ENCODE measurements around the gene RPL29.

Gene RPL29

DNA sequence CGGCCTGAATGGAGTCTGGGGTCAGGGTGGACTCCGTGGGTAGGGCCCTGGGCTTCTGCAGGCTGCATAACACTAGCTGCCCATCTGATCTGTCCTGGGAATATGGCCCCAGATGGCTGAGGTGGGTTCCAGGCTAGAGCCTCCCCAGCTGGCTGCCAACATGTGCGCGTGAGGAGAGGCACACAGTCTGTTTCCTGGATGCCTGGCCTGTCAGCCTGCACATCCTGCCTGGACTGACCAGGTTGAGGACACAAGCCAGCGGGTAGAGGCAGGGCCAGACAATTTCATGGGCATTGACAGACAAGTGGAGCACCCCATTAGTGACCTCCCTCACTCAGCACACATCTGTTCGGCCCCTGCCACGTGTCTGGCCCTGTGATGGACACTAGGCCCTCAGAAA, 29.8 kb upstream of the RPL29 start:
- no peak for DNase-seq (ENCODE audit: low read depth in 2 of 2)

DNA sequence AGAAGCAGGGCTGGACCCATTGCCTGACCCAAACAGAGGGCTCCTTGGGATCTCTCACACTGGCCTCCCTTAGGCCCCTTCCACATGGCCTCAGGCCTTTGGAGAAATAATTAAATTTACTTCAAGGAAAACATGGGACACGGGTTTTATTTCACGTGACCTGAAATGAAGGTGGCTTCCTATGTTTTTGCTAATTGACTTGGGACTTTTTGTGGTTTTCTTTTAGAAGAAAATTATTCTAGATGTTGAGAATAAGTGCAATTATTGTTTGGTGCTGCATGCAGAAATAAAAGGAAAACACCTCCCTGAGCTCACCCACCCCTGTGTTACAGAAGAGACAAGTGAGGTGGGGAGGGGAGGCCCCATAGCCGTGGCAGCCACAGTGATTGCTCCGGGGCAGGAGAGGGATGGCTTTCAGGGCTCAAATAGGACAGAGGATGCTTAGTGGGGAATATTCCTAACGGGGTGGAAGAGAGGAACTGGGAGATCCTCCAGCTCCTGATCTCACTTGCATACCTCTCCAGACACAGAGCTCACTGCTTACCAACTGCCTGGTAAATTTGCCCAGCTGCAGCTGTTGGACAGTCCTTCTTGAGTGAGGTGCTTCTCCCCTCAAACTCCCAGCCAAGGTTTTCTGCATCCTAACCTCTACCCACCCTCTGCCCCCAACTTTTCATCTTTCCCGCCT, 29.2 kb upstream of the RPL29 start:
- no peak for DNase-seq (ENCODE audit: low read depth in 2 of 2)

DNA sequence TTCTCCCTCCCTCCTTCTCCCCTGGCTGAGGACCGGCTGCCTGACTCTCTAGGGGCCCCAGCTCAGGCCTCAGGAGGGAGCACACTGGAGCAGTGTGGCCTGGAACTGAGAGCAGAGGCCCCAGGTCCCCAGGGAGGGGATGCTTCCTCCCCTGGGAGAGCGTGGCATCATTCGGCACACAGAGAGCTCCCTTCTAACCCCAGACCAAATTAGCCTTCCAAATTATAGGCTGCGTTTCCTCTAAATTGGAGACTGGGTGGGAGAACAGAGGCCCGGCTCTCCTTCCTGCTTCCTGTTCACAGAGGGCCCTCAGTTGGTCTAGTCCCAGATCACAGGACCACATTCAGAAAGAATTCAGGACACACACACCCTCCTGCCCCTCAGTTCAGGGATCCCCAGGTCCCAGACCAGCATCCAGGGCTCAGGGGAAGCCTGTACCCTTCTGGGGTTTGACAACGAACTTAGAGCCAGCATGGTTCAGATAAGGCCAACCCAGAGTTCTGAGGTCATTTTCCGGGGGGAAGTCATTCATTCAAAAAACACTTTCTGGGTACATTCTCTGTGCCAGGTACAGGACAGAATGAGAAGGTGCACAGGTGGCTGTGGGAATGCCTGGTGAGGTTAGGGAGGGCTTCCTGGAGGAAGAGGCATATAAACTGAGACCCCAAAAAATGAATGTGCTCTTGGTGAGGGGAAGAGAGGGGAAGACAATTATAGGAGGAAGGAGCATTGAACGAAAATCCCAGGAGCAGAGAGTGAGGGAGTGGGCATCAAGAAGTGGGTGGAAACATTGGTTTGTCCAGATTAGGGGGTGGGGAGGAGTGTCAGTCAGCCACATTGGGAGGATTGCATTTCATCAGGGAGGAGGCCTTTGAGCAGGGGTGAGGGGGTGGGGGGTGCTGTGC, 28.4 kb upstream of the RPL29 start:
- no peak for DNase-seq (ENCODE audit: low read depth in 2 of 2)

DNA sequence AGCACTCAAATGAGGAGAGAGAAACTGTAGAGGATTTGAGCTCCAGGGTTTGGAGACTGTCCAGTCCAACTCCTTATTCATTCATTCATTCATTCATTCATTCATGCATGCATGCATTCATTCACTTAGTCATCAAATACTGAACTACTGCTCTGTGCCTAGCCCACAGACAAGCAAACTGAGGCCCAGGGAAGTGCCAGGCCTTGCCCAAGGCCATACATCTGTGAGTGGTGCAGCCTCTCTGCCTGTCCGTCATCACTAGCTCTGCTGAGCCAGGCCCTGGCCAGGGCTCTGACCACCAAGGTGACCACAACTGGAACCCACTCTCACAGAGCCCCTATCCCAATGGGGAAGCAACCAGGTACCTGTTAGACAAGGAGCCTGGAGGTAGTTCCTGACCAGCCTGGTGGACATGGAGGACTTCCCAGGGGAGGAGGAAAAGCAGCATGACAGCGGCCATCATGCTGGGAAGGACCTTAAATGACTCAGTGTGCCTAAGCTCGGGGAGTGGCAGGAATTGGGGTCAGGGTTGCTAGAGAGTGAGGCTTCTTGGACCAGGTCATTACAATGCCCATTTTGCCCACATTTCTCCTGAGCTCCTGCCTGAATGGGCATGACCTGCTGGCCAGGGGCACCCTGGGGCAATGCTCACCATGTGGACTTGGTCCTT, 27.5 kb upstream of the RPL29 start:
- DNase-seq (ENCODE audit: low read depth in 2 of 2) = no peak

DNA sequence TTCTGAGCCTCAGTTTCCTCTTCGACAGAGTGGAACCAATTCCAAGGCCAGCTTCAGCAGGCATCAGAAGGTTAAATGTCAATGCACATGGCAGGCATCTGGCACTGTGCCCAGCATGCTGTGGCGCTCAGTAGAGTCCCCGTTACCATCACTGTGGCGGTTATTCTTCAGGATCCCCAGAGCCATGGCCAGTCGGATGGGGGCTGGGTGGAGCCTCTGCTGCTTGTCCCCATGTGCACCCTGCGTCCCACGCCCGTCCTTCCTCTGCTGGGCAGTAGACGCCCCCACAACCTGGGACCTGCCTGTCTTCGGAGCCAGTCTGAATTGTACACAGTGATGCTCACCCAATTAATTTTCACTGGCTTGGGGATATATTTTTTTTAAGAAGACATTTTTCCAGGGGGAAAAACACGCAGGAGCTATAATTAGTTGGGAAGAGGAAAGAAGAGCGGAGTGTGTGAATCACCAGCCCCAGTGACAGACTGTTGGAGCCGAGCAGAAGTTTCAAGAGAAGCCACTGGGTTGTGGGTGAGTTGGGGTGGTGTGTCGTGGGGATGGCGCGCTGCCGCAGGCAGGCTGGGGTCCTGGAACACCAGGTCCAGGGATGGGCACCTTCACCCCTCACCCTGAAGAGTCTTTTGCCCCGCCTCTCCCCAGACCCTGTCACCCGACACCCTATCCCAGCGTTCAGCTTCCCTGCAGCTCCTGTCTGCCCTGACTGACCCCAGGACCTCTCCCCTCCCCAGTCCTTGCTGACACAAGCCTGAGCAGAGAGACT, 26.8 kb upstream of the RPL29 start:
- no peak for DNase-seq (ENCODE audit: low read depth in 2 of 2)

DNA sequence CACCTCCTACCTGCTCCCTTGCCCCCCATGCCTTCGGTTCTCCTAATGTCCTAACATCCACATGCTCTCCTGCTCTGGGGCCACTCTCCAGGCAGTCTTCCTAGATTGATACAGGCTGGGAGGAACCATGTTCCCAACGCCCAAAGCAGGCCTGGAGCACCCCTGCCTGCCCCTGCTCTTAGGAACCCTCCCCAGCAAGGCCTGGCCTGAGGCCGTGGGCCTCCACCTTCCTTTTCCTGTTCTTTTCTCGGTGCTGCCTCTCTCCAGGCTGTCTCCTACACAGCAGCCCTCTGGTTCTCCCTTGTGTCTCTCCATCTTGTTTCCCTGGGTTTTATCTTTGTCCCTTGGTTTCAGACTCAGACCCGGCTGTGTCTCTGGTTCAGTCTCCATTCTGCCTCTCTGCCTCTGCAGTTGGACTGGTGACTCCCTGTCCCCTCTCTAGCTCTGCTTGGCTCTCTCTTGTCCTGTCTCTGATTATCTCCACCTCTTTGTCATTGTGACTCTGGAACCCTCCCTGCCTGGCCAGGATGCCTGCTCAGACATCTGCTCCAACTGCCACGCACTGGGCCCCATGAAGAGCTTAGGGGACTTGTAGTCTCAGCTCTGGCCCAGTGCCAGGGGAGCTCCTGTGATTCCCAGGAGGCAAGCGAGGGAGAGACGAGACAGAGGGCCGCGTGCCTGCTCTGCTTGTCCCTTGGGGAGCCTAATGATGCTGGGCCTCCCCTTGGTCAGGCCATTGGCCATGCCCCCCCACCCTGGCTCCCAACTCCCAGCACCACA, 26.0 kb upstream of the RPL29 start:
- DNase-seq (ENCODE audit: low read depth in 2 of 2) = no peak

DNA sequence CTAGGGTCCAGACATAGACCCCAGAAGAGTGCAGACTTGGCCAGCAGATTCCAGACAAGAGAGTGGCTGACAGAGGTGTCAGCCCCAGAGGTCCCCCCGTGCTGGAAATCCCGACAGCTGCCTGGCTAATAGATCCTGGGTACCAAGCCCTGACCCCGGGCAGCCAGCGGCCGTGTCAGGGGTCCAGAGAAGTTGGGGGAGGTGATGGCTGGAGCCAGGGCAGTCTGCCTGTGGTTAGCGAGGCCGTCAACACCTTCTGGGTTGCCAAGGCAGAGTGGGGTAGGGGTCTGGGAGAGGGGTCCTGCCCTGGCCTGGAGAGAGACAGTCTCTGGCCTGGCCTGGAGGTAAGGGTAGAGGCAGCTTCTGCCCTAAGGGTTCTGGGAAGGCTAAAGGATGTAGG, 25.1 kb upstream of the RPL29 start:
- DNase-seq (ENCODE audit: low read depth in 2 of 2) = no peak

DNA sequence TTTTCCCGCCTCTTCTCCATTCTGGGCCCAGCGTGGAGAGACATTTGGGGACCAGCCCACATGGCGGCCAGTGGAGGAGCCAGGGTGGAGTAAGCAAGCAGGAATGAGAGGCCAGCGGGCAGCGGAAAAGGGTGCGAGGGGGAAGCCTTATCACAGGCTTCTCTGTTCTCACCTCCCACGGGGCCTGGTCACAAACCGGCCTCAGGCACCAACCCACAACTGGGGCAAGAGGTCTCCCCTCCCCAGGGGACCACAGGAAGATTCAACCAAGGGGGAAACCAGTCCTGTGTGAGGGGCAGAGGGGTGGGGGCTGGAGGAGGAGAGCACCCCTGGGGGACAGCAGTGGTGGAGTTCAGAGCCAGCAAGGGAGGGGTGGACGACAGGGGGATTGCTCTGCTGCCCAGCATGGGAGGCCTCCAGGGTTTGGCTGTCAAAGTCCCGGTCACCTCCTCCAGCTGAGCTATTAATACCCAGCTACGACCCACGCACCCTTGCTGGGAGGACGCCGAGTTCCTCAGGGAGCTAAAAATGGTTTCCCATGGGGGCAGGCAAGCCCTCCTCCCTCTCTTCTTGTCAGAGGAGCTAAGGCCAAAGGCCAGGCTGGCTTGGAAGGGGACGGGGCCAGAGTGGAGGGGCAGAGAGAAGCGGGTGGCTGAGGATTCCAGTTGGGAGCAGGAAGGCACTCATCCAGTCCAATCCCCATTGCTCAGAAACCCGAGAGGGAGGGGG, 23.8 kb upstream of the RPL29 start:
- no peak for DNase-seq (ENCODE audit: low read depth in 2 of 2)

DNA sequence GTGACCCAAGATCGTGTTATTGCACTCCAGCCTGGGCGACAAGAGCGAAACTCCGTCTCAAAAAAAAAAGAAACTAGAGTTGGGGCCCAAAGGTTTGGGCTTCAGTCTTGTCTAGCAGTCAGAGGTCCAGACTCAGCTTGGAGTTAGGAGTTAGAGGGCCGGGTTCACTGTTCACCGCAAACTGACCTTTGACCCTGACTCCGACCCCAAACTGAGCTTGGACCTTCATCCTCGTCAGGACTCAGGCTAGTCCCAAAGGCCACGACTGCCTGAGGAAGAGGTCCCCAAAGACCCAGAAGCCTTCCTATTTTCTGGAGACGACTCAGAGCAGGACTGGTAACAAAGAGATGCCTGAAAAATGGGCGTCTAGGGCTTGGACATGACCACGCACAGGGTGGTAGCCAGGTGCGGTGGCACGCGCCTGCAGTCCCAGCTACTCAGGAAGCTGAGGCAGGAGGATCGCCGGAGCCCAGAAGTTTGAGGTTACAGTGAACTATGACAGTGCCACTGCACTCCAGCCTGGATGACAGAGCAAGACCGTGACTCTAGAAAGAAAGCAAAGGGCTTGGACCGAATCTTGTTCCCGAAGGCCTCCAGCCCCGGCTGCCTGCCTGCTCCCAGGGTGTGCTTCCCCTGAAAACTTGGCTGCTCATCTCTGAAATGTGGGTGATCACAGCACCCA, 22.8 kb upstream of the RPL29 start:
- DNase-seq (ENCODE audit: low read depth in 2 of 2) = no peak

DNA sequence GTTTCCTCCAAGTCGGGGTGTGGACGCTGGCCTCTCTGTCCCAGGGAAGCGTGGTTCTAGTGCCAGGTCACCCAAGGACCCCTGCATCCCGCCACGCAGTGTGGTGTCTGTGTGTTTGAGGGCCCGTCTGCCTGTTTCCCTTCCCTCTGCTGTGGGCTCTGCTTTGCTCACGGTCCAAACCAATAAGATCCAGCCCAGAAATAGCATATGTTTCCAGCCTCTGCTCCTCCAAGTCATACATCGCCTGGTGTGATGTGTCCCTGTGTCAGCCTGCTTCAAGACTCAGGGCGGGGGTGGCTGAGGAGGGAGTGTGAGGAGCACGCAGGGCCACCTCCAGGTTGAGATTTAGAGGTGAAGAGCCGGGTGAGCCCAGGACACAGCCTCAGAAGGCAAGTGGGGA, 21.9 kb upstream of the RPL29 start:
- no peak for DNase-seq (ENCODE audit: low read depth in 2 of 2)

DNA sequence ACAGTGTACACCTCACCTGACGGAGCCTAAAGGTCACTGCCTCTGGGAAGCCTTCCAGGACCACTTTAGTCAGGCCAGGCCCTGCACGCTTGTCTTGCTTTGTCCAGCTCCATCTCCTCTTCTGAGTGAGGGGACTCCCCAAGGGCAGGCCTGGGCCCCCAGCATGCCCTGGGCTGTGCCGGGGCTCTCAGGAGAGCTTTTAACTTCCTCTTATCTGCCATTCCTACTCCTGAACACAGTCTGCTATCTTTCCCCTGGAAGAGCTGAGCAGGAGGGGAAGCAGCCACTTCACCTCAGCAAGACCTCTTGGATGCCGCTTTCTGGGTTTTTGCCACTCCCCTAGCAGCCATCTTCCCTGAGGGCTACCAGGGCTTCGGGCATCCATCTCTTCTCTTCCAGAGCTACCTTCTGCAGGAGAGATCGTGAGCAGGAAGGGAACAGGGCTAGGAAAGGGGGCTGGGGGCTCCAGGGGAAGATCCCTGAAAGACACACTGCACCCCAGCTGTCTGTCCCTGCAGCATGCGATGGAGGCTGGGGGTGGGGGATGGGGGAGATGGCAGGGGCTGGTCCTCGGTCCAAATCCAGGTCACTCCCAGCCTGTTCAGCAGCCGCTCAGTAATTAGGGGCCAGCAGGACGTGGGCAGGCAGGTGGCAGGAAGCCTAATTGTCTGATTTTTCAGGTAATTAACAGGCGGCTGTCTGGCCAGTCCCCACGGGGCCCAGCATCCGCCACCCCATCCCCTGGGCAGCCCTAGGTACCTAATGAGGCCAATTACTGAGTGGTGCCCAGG, 19.9 kb upstream of the RPL29 start:
- DNase-seq (ENCODE audit: low read depth in 2 of 2) = no peak

DNA sequence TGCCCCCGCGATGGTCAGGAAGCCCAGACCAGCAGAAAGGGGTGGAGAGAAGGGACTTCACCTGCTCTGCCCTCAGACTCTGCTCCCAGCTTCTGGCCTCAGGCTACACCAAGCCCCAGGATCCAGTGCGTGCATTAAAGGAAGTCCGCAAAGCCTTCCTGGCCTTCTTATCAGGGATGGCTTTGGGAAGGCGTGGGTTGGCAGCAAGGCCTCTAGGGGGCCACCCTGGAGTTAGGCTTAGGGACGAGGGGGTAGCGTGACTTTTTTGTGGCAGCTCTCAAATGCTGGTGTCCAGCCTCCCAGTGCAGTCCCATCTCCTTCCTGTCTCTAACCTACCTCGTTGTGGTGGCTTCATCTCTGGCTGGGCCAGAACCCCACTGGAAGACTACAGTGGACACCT, 18.9 kb upstream of the RPL29 start:
- no peak for DNase-seq (ENCODE audit: low read depth in 2 of 2)

DNA sequence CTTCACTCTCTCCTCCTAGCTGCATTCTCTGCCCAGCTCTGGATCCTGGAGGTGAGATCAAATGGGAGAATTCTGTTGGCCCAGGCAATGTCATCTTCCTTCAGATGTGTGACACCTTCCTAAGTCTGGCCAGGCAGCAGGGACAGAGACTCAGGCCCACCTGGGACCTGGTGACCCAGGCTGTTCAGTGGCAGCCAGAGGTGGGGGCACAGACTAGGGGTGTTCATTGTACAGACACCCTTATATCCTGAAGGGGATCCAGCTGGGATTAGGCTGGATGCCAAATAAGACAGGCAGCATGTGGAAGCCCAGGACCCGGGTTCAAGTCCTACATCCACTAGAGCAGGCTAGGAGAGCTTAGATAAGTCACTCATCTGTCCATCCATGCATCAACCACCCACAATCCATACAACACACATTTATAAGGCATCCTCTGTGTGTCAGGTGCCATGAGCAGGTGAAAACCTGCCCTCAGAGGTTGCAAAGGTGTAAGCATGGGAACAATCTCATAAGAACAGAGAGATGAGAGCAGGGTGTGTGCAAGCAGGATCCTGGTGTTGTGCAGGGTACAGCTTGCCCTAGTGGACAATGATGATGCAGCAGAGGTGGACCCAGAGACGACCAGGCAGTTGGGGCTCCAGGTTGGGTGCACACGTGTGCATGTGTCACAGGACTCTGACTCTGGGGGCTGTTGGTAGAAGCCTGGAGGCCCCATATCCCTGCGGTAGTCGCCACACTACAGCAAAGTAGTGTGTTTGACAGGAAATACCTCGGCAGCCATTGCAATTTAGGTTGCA, 18.3 kb upstream of the RPL29 start:
- no peak for DNase-seq (ENCODE audit: low read depth in 2 of 2)

DNA sequence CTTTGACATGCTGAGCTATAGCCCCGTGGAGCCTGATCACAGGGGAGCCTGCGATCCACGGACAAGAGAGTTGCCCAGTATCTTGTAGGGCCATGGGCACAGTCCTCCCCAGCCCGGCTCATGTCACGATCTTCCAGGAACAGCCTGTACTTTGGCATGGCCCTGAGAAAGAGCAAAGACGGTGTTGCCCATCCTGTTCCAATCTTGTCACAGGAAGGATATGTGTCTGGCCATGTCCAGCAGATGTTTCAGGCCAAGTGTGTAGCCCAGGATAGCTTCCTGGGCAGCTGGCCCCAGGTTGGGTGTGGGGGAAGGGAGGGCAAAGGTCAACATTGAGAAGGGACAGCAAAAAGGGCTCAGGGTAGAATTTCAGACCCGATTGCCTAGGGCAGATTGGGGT, 17.0 kb upstream of the RPL29 start:
- no peak for DNase-seq (ENCODE audit: low read depth in 2 of 2)

DNA sequence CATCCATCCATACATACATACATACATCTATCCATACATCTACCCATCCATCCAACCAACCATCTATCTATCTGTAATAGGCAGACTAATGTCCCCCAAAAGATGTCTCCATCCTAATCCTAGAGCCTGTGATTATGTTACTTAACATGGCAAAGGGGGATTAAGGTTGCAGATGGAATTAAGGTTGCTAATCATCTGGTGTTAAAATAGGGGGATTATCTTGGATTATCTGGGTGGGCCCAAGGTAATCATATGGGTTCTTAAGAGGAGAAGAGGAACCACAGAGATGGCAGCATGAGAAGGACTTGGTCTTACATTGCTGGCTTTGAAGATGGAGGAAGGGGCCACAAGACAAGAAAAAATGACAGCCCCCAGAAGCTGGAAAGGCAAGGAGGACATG, 14.7 kb upstream of the RPL29 start:
- DNase-seq (ENCODE audit: low read depth in 2 of 2) = no peak

DNA sequence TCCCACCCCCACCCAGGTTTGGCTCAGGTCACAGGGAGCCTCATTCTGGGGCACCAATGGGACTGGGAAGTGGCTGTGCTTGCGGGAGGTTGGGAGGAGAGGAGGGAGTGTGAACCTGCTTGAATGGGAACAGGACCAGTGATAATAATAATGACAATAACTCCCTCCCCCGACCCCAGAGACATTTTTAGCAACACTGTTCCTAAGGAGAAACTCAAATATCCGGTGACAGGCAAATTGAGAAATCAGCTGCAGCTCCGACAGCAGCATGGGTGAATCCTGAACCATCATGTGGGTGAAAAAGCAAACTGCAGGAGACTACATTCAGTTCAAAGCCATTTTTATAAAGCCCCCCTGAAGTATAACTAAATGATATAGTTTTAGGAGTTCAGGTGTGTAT, 11.6 kb upstream of the RPL29 start:
- DNase-seq (ENCODE audit: low read depth in 2 of 2) = no peak

DNA sequence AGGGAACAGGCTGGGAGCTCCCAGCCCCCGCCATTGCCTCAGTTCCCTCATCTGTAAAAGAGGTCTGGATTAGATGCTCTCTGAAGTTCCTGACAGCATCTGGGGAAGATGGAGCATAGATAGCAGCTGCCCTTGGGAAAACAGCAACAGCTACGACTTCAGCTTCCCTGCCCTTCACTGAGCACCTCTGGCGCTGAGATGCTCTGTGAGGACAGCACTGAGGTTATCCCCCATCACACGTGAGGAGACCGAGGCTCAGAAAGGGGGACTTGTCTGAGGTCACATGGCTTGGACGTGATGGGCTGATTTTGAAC, 11.1 kb upstream of the RPL29 start:
- DNase-seq (ENCODE audit: low read depth in 2 of 2) = no peak

DNA sequence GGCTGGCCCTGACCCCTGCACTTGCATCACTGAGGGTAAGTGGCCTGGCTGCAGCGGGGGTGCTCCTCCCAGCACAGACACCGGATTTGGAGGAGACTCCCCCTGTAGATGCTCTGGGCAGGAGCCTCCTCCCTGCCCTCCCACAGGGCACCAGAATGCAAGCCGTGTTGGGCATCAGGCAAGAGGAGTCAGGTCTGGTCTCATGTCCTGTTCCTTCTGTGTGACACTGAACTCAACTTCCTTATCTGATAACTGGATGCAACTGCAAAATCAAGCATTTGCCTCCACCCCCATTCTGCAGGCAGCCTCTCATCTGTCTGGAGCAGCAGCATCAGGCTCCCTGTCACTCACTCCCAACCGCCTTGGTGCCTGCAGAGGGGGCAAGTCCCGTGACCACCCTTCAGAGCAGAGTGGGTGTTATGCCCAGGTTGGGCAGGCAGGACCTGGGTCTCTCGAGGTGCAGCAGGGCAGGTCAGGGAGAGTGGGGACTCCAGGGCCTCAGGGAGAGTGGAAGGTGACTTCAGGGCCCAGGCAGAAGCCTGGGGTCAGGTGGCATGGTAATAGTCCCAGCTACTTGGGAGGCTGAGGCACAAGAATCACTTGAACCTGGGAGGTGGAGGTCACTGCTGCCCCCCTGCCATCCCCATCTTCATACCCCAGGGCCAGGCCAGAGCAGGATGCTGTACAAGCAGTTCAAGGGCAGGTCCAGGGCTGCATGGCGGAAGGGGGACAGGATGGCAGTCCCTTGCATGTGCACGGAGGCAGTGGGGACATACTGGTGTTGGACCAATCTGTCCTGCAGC, 10.5 kb upstream of the RPL29 start:
- no peak for DNase-seq (ENCODE audit: low read depth in 2 of 2)
